Lung microvascular endothelial cell (primary cell): ENCODE data around the gene PRKG1. TPM values are rescaled to one million over a fixed set of nuclear protein-coding genes. Genes with fewer than 3 reads are reported as not detected.

Experiments used
- DNase-seq, 2 donors: peaks; one replicate each; pipeline versions ENCODE4 v3.0.0 to v3.0.0-alpha.2; 2010; ENCODE audit warnings: low read depth in 2 of 2
- total RNA-seq: library from RNA; depleted of rRNA; stranded (reverse); fragments of >200 nt; gene quantifications from 2 replicates; pipeline ENCODE4 v1.2.1, GENCODE V29; 2014

Gene PRKG1
- total RNA-seq, 1 donor from 2014 or later: 3.6 TPM

GRCh38 chr10:51874131-51874530 lies 799.8 kb downstream of the PRKG1 start:
- no peak for DNase-seq

GRCh38 chr10:51875610-51876009 lies 801.3 kb downstream of the PRKG1 start:
- no peak for DNase-seq

- DNase-seq: no peak
These were observed 802.2 kb downstream of the PRKG1 start for GRCh38 chr10:51876503-51876902.

GRCh38 chr10:51876979-51877378 lies 802.7 kb downstream of the PRKG1 start:
- no peak for DNase-seq

GRCh38 chr10:51877636-51878035 lies 803.3 kb downstream of the PRKG1 start:
- no peak for DNase-seq

- DNase-seq: no peak
These were observed 804.4 kb downstream of the PRKG1 start for GRCh38 chr10:51878695-51879094.

- peak in 1 of 2 donors; percentile 71 for DNase-seq
These were observed 805.0 kb downstream of the PRKG1 start for GRCh38 chr10:51879238-51879637.

- DNase-seq: no peak
These were observed 806.9 kb downstream of the PRKG1 start for GRCh38 chr10:51881213-51881612.

GRCh38 chr10:51886438-51887068 lies 812.3 kb downstream of the PRKG1 start:
- DNase-seq: no peak

- no peak for DNase-seq
These were observed 814.0 kb downstream of the PRKG1 start for GRCh38 chr10:51888263-51888662.

GRCh38 chr10:51892313-51892712 lies 818.0 kb downstream of the PRKG1 start:
- no peak for DNase-seq

GRCh38 chr10:51892965-51893658 lies 818.8 kb downstream of the PRKG1 start:
- peak in 1 of 2 donors; percentile 43 for DNase-seq

GRCh38 chr10:51894771-51895578 lies 820.7 kb downstream of the PRKG1 start:
- no peak for DNase-seq

- DNase-seq: no peak
These were observed 822.6 kb downstream of the PRKG1 start for GRCh38 chr10:51896849-51897248.

- DNase-seq: no peak
These were observed 823.3 kb downstream of the PRKG1 start for GRCh38 chr10:51897560-51897959.

- no peak for DNase-seq
These were observed 825.9 kb downstream of the PRKG1 start for GRCh38 chr10:51900180-51900579.

- DNase-seq: no peak
These were observed 829.4 kb downstream of the PRKG1 start for GRCh38 chr10:51903675-51904074.

- DNase-seq: no peak
These were observed 830.7 kb downstream of the PRKG1 start for GRCh38 chr10:51905032-51905431.

GRCh38 chr10:51907361-51907760 lies 833.1 kb downstream of the PRKG1 start:
- no peak for DNase-seq

- DNase-seq: no peak
These were observed 835.9 kb downstream of the PRKG1 start for GRCh38 chr10:51910189-51910588.

GRCh38 chr10:51910596-51910995 lies 836.3 kb downstream of the PRKG1 start:
- no peak for DNase-seq

GRCh38 chr10:51911723-51912122 lies 837.4 kb downstream of the PRKG1 start:
- no peak for DNase-seq
